KBM-7 (cell line): ENCODE measurements around the gene BTAF1.
"Not testable (repeated sequence)": the region's sequence is repeated elsewhere in the genome, so short reads cannot be mapped to it uniquely, and the experiment has no call there.

Experiments
- DNase-seq: peaks from one replicate; pipeline ENCODE4 v3.0.0-alpha.2; 2015
- in situ Hi-C: fragments of 300-500 bp; cut with MboI; formaldehyde crosslinking; loops from 2 replicates; pipeline ENCODE4 v1.14.3; 2020; ENCODE audit warnings: low sequenced_read_pairs, low pct_unique_long_range_greater_than_20kb, mixed read lengths

The BTAF1 gene

GRCh38 chr10:92025340-92025739, 101.8 kb downstream of the BTAF1 start:
- DNase-seq, in situ Hi-C loops: not testable (repeated sequence)

GRCh38 chr10:92027141-92027540, 103.6 kb downstream of the BTAF1 start:
- no peak for DNase-seq
- in situ Hi-C loops, result no loop called here

- no peak for DNase-seq
- in situ Hi-C loops, result no loop called here
These were observed 108.0 kb downstream of the BTAF1 start for GRCh38 chr10:92031580-92031979.

GRCh38 chr10:92033070-92033469, 109.5 kb downstream of the BTAF1 start:
- in situ Hi-C loops, DNase-seq: not testable (repeated sequence)

- no peak for DNase-seq
- in situ Hi-C loops, result no loop called here
These were observed 115.4 kb downstream of the BTAF1 start for GRCh38 chr10:92038949-92039348.

GRCh38 chr10:92042541-92042940, 119.0 kb downstream of the BTAF1 start:
- in situ Hi-C loops, result no loop called here
- no peak for DNase-seq

GRCh38 chr10:92045641-92046106, 122.1 kb downstream of the BTAF1 start:
- DNase-seq, result no peak
- in situ Hi-C loops, result no loop called here

- in situ Hi-C loops, result no loop called here
- no peak for DNase-seq
These were observed 123.6 kb downstream of the BTAF1 start for GRCh38 chr10:92047215-92047614.

- in situ Hi-C loops, result no loop called here
- no peak for DNase-seq
These were observed 128.5 kb downstream of the BTAF1 start for GRCh38 chr10:92052088-92052487.

- DNase-seq, result no peak
- in situ Hi-C loops, result no loop called here
These were observed 129.2 kb downstream of the BTAF1 start for GRCh38 chr10:92052741-92053140.

- no peak for DNase-seq
- in situ Hi-C loops, result no loop called here
These were observed 131.2 kb downstream of the BTAF1 start for GRCh38 chr10:92054807-92055206.

- DNase-seq, result no peak
- in situ Hi-C loops, result no loop called here
These were observed 138.7 kb downstream of the BTAF1 start for GRCh38 chr10:92062273-92062672.

- in situ Hi-C loops, result no loop called here
- DNase-seq, result no peak
These were observed 140.9 kb downstream of the BTAF1 start for GRCh38 chr10:92064506-92064905.

GRCh38 chr10:92066386-92066785, 142.8 kb downstream of the BTAF1 start:
- in situ Hi-C loops, result no loop called here
- no peak for DNase-seq

- in situ Hi-C loops, result no loop called here
- DNase-seq, result no peak
These were observed 145.3 kb downstream of the BTAF1 start for GRCh38 chr10:92068900-92069299.

GRCh38 chr10:92074126-92074887, 150.7 kb downstream of the BTAF1 start:
- peak; percentile 5 for DNase-seq
- in situ Hi-C loops, result no loop called here

- in situ Hi-C loops, result no loop called here
- DNase-seq, result no peak
These were observed 152.3 kb downstream of the BTAF1 start for GRCh38 chr10:92075829-92076228.

- in situ Hi-C loops, result no loop called here
- DNase-seq, result no peak
These were observed 153.2 kb downstream of the BTAF1 start for GRCh38 chr10:92076722-92077121.

GRCh38 chr10:92079003-92079402, 155.4 kb downstream of the BTAF1 start:
- DNase-seq, result no peak
- in situ Hi-C loops, result no loop called here
